ENCODE results near the gene PDLIM5.

DNA sequence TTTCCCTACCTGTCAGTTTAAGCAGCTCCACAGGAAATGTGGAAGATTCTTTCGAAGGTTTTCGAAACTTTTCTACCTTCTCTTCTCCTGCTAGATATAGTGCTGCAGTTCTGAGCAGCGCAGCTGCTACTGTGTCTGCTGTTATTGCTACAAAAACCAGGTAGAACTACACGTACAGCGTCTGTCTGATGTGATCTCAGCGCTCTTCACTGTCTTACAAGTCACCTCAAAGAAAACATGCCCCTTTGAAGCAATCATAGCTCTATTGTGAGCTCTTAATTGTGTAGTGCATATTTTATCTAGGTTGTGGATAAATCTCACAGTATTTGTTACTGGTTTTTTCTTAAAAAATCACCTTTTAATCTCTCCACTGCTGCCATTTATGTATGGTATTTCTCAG lies 158.4 kb downstream of the PDLIM5 start:
- TF ChIP-seq CTCF (conservative IDR thresholded peaks at IDR 0.05; ENCODE audit: low read length): no peak
- no peak for TF ChIP-seq EZH2phosphoT487 (IDR thresholded peaks at IDR 0.05; ENCODE audit: borderline replicate concordance, low read depth, low read length)
